ENCODE measurements around the gene RINL.
"Not testable (repeated sequence)": the region's sequence is repeated elsewhere in the genome, so short reads cannot be mapped to it uniquely, and the experiment has no call there.

The RINL gene

DNA sequence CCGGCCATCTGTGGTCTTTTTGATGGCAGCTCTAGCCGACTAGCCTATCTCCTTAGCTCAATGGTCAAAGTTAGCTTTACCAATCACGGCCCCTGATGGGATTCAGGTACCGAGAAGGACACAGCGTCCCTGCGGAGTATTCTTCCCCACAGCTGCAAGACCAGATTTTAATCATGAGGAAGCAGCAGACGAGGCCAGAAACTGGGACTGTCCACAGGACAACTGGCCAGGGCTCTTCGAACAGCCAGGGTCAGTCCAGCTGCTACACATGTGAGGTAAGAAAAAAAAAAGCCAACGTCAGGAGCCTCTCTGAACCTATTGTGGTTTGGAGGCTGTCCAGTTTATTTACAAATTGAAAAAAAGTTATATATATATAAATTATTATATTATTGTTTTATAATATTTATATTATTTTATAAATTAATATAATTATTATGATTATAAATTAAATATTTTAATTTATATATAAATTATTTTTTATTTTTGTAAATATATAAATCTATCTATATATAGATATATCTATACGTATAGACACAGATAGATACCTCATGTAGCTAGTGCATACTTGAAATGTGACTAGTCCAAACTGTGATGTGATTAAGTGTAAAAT, 10.8 kb downstream of the RINL start:
- no peak overlapping the region for H3K4me2 ChIP-seq (ENCODE audit: low read length)
- H3K27me3 ChIP-seq (ENCODE audit: insufficient read depth, low read length): no peaks in the 10 kb centered on the region
- 0 out of 2 replicates have a peak, but pooled peaks cover 6% of the 10 kb centered on the region for H3K36me3 ChIP-seq (ENCODE audit: insufficient read depth, low read length)
- no peaks in the 10 kb centered on the region for H3K9me2 ChIP-seq (ENCODE audit: low read depth, low read length)
- H4K20me1 ChIP-seq (ENCODE audit: insufficient read depth, low read length): no peaks in the 10 kb centered on the region
- TF ChIP-seq, protein P1, sequence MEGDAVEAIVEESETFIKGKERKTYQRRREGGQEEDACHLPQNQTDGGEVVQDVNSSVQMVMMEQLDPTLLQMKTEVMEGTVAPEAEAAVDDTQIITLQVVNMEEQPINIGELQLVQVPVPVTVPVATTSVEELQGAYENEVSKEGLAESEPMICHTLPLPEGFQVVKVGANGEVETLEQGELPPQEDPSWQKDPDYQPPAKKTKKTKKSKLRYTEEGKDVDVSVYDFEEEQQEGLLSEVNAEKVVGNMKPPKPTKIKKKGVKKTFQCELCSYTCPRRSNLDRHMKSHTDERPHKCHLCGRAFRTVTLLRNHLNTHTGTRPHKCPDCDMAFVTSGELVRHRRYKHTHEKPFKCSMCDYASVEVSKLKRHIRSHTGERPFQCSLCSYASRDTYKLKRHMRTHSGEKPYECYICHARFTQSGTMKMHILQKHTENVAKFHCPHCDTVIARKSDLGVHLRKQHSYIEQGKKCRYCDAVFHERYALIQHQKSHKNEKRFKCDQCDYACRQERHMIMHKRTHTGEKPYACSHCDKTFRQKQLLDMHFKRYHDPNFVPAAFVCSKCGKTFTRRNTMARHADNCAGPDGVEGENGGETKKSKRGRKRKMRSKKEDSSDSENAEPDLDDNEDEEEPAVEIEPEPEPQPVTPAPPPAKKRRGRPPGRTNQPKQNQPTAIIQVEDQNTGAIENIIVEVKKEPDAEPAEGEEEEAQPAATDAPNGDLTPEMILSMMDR (IDR thresholded peaks at IDR 0.05; ENCODE audit: low read length): no peak
- no peak for TF ChIP-seq EZH2 (IDR thresholded peaks at IDR 0.05; ENCODE audit: borderline replicate concordance, low read length)
- H3K9ac ChIP-seq (ENCODE audit: low read length): no peak overlapping the region
- H3K9me3 ChIP-seq (ENCODE audit: low read length): no peaks in the 10 kb centered on the region
- no peaks in the 10 kb centered on the region for H3F3A ChIP-seq (ENCODE audit: insufficient read depth, low read length)
- H3K27ac ChIP-seq (ENCODE audit: low read depth, low read length, poor library complexity, severe bottlenecking): peak overlapping the region; percentile 94
- no peak overlapping the region for H2AFZ ChIP-seq (ENCODE audit: low read length)
- H3K4me3 ChIP-seq (ENCODE audit: low read depth, low read length, poor library complexity, severe bottlenecking): no peak overlapping the region
- peaks cover 60% of the 10 kb centered on the region for H3K4me1 ChIP-seq (ENCODE audit: insufficient read depth, low read length, severe bottlenecking)
- no peaks in the 10 kb centered on the region for H3K79me2 ChIP-seq (ENCODE audit: insufficient read depth, low read length)

GRCh38 chr19:38862321-38863059, 15.6 kb downstream of the RINL start:
- peaks cover 65% of the 10 kb centered on the region for H3K4me1 ChIP-seq (ENCODE audit: insufficient read depth, low read length, severe bottlenecking)
- peaks cover 3% of the 10 kb centered on the region; the same call in 1 of the 2 replicates for H3F3A ChIP-seq (ENCODE audit: insufficient read depth, low read length)
- H3K9ac ChIP-seq (ENCODE audit: low read length): no peak overlapping the region

GRCh38 chr19:38861368-38861767, 16.7 kb downstream of the RINL start:
- Histone ChIP-seq H3K27me3 (ENCODE audit: insufficient read depth, low read length) (no peaks in the 10 kb centered on the region), H3K9me2 (ENCODE audit: low read depth, low read length) (no peaks in the 10 kb centered on the region), H2AFZ (ENCODE audit: low read length) (no peak overlapping the region), H3K4me3 (ENCODE audit: low read depth, low read length, poor library complexity, severe bottlenecking) (no peak overlapping the region), H3K9ac (ENCODE audit: low read length) (no peak overlapping the region), H3K4me2 (ENCODE audit: low read length) (no peak overlapping the region), H3K9me3 (ENCODE audit: low read length) (no peaks in the 10 kb centered on the region), H3K27ac (ENCODE audit: low read depth, low read length, poor library complexity, severe bottlenecking) (no peak overlapping the region), H3F3A (ENCODE audit: insufficient read depth, low read length) (peaks cover 10% of the 10 kb centered on the region; the same call in 1 of the 2 replicates), H3K4me1 (ENCODE audit: insufficient read depth, low read length, severe bottlenecking) (peaks cover 67% of the 10 kb centered on the region), H3K36me3 (ENCODE audit: insufficient read depth, low read length) (no peaks in the 10 kb centered on the region), H3K79me2 (ENCODE audit: insufficient read depth, low read length) (no peaks in the 10 kb centered on the region), H4K20me1 (ENCODE audit: insufficient read depth, low read length) (no peaks in the 10 kb centered on the region)
- TF ChIP-seq EZH2 (IDR thresholded peaks at IDR 0.05; ENCODE audit: borderline replicate concordance, low read length): no peak
- TF ChIP-seq, protein P1 (IDR thresholded peaks at IDR 0.05; ENCODE audit: low read length): no peak

More at GRCh38 chr19:38862321-38863059, 15.6 kb downstream of the RINL start:
- Histone ChIP-seq H3K27me3 (ENCODE audit: insufficient read depth, low read length) (no peaks in the 10 kb centered on the region), H3K36me3 (ENCODE audit: insufficient read depth, low read length) (no peaks in the 10 kb centered on the region), H3K9me3 (ENCODE audit: low read length) (no peaks in the 10 kb centered on the region), H4K20me1 (ENCODE audit: insufficient read depth, low read length) (no peaks in the 10 kb centered on the region), H3K79me2 (ENCODE audit: insufficient read depth, low read length) (no peaks in the 10 kb centered on the region), H2AFZ (ENCODE audit: low read length) (no peak overlapping the region), H3K4me3 (ENCODE audit: low read depth, low read length, poor library complexity, severe bottlenecking) (no peak overlapping the region), H3K9me2 (ENCODE audit: low read depth, low read length) (no peaks in the 10 kb centered on the region), H3K4me2 (ENCODE audit: low read length) (no peak overlapping the region), H3K27ac (ENCODE audit: low read depth, low read length, poor library complexity, severe bottlenecking) (peak overlapping the region; percentile 94)
- no peak for TF ChIP-seq EZH2 (IDR thresholded peaks at IDR 0.05; ENCODE audit: borderline replicate concordance, low read length)

DNA sequence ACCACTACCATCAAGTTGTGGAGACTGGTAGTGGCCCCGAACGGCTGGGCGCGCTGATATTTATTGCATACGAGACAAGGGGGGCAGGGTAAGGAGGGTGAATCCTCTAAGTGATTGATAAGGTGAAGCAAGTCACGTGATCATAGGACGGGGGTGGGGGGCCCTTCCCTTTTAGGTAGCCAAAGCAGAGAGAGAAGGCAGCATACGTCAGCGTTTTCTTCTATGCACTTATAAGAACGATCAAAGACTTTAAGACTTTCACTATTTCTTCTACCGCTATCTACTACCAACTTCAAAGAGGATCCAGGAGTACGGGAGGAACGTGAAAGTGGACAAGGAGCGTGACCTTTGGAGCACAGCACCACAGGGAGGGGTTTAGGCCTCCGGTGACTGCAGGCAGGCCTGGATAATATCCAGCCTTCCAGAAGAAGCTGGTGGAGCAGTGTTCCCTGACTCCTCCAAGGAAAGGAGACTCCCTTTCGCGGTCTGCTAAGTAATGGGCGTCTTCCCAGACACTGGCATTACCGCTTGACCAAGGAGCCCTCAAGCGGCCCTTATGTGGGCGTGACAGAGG, 18.4 kb downstream of the RINL start:
- H3K9me2 ChIP-seq (ENCODE audit: low read depth, low read length); H3K79me2 ChIP-seq (ENCODE audit: insufficient read depth, low read length); H3K9me3 ChIP-seq (ENCODE audit: low read length); H3K27me3 ChIP-seq (ENCODE audit: insufficient read depth, low read length); H4K20me1 ChIP-seq (ENCODE audit: insufficient read depth, low read length); H2AFZ ChIP-seq (ENCODE audit: low read length); H3K36me3 ChIP-seq (ENCODE audit: insufficient read depth, low read length): not testable (repeated sequence)
- Histone ChIP-seq H3K4me3 (ENCODE audit: low read depth, low read length, poor library complexity, severe bottlenecking) (peak overlapping the region; percentile 43), H3F3A (ENCODE audit: insufficient read depth, low read length) (peaks cover 10% of the 10 kb centered on the region; the same call in 1 of the 2 replicates), H3K9ac (ENCODE audit: low read length) (peak overlapping the region; percentile 41; the same call in 1 of the 2 replicates), H3K27ac (ENCODE audit: low read depth, low read length, poor library complexity, severe bottlenecking) (peak overlapping the region; percentile 92), H3K4me1 (ENCODE audit: insufficient read depth, low read length, severe bottlenecking) (peaks cover 51% of the 10 kb centered on the region), H3K4me2 (ENCODE audit: low read length) (peak overlapping the region; percentile 60)

Measured in OCI-LY1 (cell line).